GM23338 (cell line): ENCODE results near the gene DHX38.

Source experiments
- CREB1 ChIP-seq: fragments of 250-450 bp; sonication (Bioruptor Pico); IDR thresholded peaks from 2 replicates; pipeline ENCODE4 v1.5.0; 2020; ENCODE audit warnings: low read depth, mild to moderate bottlenecking, moderate library complexity
- ETS1 ChIP-seq: IDR thresholded peaks from 2 replicates; pipeline ENCODE4 v1.6.1; 2016; ENCODE audit warnings: antibody characterized with exemption
- EZH2 ChIP-seq: fragments of 200-600 bp; sonication (generic); IDR thresholded peaks from one replicate; pipeline ENCODE4 v1.8.0; 2017; ENCODE audit warnings: antibody characterized with exemption, mild to moderate bottlenecking, low read depth; ENCODE audit not compliant: unreplicated experiment
- EZH2phosphoT487 ChIP-seq: fragments of 200-600 bp; sonication (generic); IDR thresholded peaks from one replicate; pipeline ENCODE4 v1.8.1; 2018; ENCODE audit warnings: antibody characterized with exemption; ENCODE audit not compliant: unreplicated experiment
- JUNB ChIP-seq: IDR thresholded peaks from one replicate; pipeline ENCODE4 v1.6.1; 2016; ENCODE audit warnings: antibody characterized with exemption; ENCODE audit not compliant: unreplicated experiment
- NANOG ChIP-seq: IDR thresholded peaks from 2 replicates; pipeline ENCODE4 v1.6.1; 2016; ENCODE audit warnings: antibody characterized with exemption, borderline replicate concordance
- POLR2AphosphoS5 ChIP-seq: IDR thresholded peaks from 2 replicates; pipeline ENCODE4 v1.6.1; 2016; ENCODE audit warnings: antibody characterized with exemption, low read depth
- REST ChIP-seq: IDR thresholded peaks from one replicate; pipeline ENCODE4 v1.6.1; 2018; ENCODE audit warnings: antibody characterized with exemption; ENCODE audit not compliant: unreplicated experiment
- STAT1 ChIP-seq: IDR thresholded peaks from one replicate; pipeline ENCODE4 v1.6.1; 2016; ENCODE audit warnings: antibody characterized with exemption; ENCODE audit not compliant: unreplicated experiment
- ZNF331 ChIP-seq: fragments of 250-450 bp; sonication (Bioruptor Pico); IDR thresholded peaks from 2 replicates; pipeline ENCODE4 v1.5.0; 2020; ENCODE audit warnings: low read depth, mild to moderate bottlenecking, moderate library complexity
- ZNF462 ChIP-seq: fragments of 250-450 bp; sonication (Bioruptor Pico); IDR thresholded peaks from 2 replicates; pipeline ENCODE4 v1.5.0; 2020; ENCODE audit warnings: mild to moderate bottlenecking, moderate library complexity
- TF ChIP-seq, protein P1 (sequence below), 2 experiments: fragments of 200-600 bp in 1 of 2; sonication (generic) in 1 of 2; conservative IDR thresholded peaks; 2 replicates each; pipeline versions ENCODE4 v1.5.1 to v1.6.1; 2016 to 2017; ENCODE audit warnings: antibody characterized with exemption in 2 of 2, low read depth in 2 of 2, mild to moderate bottlenecking in 2 of 2, moderate library complexity in 1 of 2

- TF ChIP-seq REST = no peak
- TF ChIP-seq, protein P1, sequence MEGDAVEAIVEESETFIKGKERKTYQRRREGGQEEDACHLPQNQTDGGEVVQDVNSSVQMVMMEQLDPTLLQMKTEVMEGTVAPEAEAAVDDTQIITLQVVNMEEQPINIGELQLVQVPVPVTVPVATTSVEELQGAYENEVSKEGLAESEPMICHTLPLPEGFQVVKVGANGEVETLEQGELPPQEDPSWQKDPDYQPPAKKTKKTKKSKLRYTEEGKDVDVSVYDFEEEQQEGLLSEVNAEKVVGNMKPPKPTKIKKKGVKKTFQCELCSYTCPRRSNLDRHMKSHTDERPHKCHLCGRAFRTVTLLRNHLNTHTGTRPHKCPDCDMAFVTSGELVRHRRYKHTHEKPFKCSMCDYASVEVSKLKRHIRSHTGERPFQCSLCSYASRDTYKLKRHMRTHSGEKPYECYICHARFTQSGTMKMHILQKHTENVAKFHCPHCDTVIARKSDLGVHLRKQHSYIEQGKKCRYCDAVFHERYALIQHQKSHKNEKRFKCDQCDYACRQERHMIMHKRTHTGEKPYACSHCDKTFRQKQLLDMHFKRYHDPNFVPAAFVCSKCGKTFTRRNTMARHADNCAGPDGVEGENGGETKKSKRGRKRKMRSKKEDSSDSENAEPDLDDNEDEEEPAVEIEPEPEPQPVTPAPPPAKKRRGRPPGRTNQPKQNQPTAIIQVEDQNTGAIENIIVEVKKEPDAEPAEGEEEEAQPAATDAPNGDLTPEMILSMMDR (conservative IDR thresholded peaks at IDR 0.05; ENCODE audit: low read depth in 2 of 2) = no peak
- TF ChIP-seq POLR2AphosphoS5 = no peak
- TF ChIP-seq JUNB = no peak
- no peak for TF ChIP-seq CREB1 (CRISPR knock-in tag)
- TF ChIP-seq ZNF331 (CRISPR knock-in tag) = no peak
- no peak for TF ChIP-seq EZH2
- no peak for TF ChIP-seq EZH2phosphoT487
- no peak for TF ChIP-seq STAT1
- no peak for TF ChIP-seq NANOG
- TF ChIP-seq ZNF462 (CRISPR knock-in tag) = no peak
- no peak for TF ChIP-seq ETS1
These were observed 32.2 kb downstream of the DHX38 start for GRCh38 chr16:72125635-72126428.
